Fibroblast of skin of right biceps (primary cell): Measurements from ENCODE around the gene TNS3.
A peak's percentile ranks its signal among the peaks of the same experiment; 100 is the strongest.
"Not testable (repeated sequence)": the region's sequence is repeated elsewhere in the genome, so short reads cannot be mapped to it uniquely, and the experiment has no call there.

ENCODE experiments used
- DNase-seq: peaks from one replicate; pipeline ENCODE4 v3.0.0-alpha.2; 2013

The TNS3 gene

DNA sequence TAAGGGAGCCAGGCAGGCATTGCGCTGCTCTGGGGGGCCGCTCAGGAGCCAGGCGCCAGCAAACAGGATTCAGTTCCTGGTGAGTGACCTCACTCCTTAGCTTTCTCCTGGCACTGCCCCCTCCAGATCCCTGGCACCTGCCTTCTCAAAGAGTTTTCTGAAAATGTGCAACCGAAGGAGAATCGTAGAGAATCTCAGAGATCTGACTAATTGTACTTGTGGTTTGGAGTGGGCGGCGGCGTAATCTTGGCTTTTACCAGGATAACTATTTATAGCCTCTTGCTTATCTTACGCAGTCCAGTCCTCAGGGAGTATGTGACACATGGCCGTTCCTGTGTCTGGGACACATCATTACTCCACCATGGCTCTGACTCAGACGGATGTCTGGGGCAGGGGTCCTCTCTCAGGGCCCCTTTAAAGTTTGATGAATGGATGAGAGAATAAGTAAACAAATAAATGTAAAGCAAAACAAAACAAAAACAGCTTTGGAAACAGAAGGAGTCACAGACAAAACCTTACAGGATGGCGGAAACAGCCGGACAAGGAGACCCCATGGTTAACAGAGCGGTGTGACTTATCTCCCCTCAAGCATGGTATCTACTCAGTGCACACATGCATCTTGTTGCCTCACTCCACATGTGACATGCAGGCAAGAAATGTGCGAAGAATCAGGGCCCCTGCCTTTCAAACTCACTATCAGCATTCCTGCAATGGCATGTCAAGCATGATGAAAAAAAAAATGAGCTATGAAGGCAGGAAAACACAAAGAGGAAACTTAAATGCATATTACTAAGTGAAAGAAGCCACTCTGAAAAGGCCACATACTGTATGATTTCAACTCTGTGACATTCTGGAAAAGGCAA is 99.7 kb downstream of the TNS3 start:
- DNase-seq, result peak; percentile 97

DNA sequence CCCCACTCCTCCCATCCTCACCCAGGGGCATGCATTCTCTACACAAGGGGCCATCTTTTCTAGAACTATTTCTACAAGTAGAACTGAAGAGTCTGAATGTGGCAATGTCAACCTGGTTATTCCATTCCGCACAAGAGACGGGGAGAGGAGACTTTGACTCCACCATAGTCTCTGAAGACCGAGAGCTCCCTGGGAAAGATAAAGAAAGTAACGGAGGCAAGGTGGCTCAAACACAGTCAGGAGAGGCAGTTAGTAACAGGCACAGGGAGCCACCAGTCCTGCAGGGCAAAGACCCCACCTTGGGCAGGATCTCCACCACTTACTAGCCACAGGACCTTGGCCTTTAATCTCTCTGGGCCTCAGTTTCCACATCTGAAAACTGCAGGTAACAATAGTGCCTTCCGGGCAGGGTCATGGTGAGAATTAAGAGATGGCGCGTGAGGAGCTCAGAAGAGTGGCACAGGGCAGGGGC is 100.3 kb downstream of the TNS3 start:
- DNase-seq, result no peak

DNA sequence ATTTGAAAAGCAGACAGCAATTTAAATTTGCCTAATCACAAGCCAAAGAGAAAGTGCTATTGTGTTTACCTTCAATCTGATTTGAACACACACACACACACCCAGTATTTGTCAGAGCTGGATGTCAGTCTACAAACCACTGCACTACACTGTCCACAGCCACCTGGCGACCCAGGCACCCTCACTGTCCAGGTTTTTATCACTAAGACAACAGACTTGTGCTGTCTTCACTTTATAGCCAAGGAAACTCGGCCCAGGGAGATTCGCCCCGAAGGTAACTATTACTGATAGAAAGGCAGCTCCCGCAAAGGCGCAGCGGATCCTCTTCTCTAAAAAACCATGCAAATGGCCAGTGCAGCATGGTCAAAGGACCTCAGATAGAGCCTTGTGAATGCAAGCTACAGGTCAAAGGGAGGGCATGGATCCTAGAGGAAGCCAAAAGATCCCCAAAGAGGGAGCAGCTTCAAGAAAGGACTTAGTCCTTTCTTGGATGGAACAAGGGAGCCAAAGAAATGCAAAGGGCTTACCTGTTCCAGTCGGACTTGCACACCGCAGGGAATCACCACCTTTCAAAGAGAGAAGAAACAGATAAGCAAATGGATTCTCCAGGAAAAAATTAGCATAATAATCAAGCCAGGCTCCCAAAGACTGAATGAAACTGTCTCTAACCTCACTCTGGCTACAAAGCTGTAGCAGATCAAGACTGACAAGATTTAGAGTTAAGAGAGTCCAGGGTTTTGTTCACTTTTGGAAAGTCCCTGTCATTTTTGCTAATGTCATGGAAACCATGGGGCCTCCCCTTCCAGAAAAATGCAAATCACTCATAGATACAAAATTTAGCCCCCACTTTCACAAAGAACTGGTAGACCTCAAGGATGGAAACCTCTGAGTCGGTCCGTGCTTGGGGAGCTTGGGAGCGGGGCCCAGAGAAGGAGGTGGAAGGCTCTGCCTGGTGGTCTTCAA is 101.1 kb downstream of the TNS3 start:
- DNase-seq, result no peak

DNA sequence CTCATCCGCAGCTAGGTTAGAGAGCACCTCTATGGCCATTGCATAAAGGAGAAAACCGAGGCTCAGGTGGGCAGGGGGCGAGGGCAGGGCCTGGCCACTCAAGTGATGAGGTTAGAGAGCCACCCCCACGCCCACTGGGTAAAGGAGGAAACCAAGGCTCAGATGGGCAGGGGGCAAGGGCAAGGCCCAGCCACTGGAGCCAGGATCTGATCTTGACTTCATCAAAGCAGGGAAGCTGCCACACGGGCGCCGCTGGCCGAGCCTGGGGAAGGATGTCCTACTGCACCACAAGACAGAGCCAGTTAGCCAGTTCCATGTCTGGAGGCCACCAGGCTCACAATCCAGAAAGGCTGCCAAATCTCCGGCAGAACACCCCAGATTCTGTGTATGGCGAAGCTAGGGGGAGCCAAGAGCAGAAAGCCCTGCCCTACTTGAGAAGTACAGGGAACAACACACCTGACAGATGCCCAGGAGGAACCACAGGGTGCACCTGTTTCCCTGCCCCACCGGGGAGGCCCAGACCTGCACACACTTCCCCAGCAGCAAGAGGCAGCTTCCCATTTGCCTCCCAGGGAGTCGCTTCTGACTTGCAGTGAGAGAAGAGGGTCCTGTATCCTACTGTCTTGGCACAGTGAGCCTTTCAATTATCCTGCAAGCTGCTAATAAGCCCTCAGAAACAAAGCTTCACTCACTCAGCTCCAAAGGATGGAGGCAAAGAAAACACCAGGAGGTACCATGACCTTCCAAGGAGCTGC is 101.9 kb downstream of the TNS3 start:
- DNase-seq, result no peak

DNA sequence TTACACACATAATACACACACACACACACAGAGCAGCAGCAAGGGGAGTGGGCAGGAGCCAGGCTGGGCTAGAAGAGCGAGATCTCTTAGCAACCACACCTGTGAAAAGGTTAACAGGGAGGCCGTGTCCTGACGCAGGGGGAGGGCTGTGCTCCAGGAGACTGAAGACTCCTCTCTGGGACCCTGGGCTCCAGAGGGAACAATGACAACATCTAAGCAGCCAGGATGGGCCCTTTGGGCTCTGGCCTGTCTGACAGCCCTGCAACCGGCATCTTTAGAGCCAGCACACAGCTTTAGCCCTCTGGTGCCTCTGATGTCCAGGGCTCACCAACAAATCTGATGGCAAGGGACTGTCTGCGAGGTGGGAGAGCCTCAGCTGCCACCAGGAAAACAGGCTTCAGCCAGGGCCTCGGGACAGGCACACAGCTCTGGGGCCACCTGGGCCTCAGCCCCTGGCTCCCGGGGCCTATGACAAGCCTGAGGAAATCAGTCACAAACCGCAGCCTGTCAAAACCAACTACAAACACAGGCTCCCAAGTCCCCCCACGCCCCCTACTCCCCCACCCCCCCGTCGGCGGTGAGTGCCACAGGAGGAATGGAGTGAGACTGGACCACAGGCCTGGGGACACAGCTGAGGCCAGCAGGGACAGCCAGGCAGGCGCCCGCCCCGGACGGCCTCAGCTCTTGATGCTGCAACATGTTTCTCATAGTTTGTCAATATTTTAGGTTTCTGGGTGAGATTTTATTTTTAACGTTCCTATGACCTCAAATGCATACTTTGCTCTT is 102.8 kb downstream of the TNS3 start:
- no peak for DNase-seq

DNA sequence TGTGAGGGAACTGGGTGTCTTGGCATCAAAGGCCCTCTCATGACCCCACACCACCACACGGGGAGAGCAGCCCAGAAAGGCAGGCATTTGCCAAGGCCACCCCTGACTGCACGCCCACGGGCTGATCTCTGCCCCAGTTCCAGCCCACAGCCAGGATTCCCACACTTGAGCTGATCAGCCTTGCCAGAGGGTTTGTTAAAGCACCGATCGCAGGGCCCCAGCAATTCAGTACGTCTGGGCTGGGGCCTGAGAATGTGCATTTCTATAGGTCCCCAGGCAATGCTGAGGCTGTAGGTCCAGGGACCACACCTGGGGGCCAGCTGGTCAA is 103.9 kb downstream of the TNS3 start:
- DNase-seq, result no peak

DNA sequence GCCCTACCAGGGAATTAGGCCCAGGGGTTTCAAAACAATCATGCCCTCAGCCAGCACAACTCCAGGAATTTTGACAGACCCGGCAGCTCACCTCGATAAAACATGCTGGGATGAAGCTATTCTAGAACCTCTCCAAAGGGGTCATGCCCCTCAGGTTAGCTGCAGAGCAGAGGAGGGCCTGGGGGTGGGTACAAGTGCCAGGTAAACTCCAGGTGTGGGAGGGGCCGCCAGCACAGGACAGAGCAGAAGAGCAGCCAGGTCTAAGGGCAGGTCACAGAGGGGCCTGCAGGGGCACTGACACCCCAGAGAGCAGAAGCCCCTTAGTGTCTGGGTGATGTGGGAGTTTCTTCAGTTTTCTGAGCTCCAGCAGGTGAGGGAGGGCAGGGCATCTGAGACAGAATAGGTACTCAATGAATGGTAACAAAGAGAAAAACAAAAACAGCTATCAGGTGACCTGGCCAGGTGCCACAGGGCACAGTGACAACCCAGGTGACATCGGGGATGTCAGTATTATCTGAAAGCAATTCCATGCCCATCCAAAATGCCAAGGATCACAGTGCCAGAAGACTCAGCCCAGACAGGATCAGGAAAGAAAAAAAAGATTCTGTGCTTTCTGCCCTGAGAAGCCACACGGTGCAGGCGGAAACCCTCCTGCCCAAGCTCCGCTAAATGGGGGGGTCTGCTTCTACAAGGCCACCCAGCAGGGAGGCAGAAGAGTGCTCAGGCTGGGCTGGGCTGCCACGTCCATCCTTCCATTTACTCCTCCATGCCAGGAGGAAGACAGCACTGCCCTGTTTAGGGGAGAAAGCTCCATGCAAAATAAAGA is 104.5 kb downstream of the TNS3 start:
- DNase-seq, result no peak

DNA sequence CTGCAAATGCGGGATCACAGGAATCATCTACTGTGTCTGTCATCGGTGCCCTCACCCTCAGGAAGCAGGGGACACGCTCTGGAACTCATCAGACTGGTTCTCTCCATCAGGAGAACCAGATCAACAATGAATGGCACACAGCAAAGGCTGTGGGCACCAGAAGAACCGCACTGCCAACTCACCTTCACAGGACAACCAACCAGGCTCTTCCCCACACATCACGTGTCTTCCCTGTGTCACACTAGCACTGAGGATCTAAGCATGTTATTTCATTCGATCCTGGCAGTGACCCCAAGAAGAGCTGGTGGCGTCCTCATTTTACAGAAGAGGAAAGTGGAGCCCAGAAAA is 106.1 kb downstream of the TNS3 start:
- no peak for DNase-seq

DNA sequence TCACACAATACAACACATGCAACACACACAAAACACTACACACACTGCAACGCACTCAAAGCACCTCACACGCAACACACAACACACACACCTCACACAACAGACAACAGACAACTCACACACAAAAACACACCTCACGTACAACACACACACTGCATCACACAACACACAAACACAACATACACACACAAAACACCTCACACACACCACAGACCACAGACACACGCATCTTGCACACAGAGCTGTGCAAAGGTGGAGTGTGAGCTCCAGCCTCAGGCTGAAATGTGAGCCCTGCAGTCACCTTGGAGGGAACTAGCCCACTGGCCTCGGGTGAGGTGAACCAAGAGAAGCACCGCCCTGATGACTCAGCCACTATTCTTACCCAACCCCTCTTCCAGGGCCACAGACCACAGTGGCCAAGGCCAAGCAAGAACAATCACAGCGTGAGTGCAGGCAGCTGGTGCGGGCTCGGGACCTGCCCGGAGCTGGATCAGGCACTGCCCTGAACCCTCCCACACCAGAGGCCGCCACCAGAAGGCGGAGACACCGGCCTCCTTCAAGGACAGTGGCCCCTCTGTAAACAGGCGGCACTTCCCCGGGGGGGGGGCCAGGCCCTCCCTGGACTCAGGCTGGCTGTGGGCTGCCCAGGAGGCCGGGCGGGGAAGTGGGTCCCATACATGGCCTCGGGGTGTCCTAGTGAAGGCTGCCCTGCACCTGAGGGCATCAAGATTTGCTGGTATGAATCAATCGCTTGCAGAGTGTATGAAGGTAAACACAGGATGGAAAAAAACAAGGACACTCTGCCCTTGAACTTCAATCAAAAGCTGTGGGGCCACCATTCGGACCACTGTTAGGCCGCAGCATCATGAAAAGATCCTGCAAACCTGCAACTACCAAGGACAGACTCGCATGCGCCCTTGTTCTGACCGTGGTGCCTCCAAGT is 106.7 kb downstream of the TNS3 start:
- DNase-seq, result peak; percentile 82

DNA sequence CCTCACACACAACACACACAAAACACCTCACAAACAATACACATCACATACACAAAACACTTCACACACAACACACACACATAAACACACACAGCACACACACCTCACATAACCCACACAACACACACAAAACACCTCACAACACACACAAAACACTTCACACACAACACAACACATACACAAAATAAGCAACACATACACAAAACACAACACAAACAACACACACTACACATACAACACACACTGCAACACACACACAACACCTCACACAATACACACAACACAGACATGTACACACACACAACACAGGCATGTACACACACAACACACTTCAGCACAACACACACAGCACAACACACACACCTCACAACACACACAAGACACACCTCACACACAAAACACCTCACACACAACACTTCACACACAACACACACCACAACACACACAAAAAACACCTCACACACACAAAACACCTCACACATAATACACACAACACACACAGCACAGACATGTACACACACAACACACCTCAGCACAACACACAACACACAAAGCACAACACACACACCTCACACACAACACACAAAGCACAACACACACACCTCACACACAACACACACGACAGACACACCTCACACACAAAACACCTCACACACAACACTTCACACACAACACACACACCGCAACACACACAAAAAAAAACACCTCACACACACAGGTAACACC is 107.5 kb downstream of the TNS3 start:
- DNase-seq, result no peak

DNA sequence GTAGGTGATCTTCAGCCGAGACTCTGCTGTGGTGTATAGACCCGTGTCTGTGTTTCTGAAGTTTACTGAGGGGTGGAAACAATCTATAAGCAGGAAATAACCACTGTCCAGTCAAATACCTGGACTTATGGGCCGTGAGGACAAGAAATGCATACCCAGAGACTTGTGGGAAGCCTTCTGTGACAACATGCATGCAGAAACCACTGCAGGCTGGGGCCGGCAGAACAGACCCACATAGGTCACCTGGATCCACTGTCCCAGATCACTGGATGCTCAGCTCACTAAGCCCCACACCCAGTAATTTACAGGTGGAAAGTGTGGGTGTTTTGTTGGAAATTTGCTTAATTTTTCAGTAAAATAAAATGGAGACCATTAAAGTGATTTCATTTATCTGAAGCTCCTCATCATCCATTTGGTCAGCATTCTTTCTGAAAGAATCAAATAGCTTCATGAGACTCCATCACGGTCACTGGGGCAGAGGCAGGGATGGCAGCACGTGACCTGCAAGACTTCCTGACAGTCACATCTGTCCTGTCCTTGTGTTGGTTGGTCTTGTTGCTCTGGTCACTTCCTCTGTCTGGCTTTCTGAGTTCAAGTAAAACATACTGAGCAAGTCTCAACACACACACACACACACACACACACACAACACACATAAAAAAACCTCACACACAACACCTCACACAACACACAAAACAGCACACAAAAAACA is 108.3 kb downstream of the TNS3 start:
- DNase-seq, result no peak

DNA sequence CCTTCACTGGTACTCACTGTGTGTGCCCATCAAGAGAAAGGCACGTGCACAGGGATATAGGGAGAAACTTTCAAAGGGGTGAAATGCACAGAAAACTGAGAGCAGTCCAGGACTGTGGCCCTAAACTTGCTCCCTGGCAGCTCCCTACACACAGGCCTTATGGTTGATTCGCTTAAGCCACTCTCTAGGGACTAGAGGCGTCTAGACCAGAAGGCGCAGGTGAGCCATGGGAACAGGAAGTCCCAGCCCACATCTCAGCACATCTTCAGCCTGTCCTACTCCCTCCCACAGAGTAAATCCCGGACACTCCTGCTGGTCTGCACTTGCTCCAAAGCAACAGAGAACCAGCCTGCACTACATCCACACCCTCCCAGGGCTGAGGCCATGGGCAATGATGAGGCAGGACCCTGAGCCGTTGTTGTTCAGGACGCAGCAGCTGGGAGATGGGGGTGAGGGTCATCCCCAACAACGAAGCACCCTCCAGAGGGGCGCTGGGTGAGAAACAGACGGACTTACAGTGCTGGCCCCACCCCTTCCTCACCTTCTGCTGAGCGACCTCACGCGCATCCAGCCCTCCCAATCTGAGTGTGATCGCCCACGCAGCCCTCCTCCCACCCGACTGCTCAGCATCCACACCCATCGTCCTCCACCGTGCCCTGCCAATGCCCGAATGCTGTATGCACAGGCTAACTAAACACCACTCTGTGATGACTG is 109.3 kb downstream of the TNS3 start:
- no peak for DNase-seq

DNA sequence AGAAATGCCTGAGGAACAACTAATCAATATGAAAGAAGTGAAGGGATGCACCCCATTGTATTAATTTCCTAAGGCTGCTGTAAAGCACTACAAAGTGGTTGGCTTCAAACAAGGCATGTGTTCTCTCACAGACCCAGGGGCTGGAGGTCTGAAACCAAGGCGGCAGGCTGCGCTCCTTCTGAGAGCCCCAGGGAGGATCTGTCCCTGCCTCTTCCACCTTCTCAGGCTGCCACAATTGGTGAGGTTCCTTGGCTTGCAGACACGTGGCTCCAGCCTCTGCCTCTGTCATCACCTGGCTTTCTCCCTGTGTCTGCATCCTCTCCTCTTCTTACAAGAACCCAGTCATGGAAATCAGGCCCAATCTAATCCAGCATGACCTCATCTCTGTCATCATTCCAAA is 110.1 kb downstream of the TNS3 start:
- no peak for DNase-seq

DNA sequence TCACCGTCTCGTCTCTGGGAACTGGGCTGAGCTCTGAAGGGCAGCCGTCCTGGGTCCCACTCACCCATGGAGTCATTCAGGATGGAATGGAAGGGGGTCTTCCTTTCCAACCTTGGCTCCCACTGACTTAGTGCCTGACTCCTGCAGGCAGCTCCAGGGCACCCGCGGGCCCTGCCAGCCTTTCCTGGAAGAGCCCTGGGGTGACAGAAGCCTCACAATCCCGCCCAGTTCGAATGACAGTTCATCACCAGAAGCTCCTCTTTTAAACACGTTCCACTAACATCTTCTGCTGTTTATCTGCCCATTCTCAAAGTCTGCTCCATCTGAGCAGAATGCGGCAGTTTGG is 110.6 kb downstream of the TNS3 start:
- DNase-seq, result no peak

DNA sequence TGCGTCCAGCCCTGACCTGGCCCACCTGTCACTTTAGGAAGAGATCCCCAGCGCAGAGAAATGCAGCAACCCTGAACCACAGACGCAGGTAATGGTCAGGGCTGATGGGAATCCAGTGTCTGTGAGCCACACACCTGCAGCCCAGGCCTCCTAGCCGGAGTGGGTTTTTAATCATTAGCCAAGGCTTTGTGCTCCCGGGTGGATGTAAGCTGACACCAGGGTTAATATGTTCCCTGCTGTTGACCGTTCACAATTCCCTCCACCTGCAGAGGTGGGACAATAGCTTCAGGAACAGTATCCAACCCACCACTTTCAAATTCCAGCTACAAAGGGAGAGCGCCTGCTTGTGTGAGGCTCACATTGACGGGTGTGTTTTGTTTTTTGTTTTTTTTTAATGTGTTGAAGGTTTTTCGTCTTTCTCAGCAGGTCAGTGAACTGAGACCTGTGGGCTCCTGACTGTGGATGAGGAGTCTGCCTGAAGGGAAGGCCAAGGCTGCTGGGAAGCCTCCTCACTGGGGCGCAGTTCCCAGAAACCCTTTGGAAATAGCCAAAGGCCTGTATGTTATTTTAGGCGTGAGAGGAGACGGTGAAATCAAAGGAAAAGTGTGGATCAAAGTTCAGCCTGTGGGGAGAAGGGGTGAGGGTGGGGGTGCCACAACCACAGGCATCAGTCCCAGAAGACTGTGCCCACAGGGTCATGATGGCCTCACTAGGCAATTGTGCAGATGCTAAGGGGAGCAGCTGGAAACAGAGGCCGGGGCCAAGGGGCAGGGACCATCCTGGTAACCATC is 111.1 kb downstream of the TNS3 start:
- DNase-seq, result no peak

DNA sequence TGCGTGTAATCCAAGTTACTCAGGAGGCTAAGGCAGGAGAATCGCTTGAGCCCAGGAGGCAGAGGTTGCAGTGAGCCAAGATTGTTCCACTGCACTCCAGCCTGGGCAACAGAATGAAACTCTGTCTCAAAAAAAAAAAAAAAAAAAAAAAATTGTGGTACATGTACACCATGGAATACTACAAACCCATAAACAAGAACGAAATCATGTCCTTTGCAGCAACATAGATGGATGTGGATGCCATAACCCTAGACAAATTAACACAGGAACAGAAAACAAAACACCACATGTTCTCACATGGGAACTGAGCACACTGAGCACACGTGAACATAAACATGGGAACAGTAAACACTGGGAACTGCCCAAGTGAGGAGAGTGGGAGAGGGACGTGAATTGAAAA is 112.1 kb downstream of the TNS3 start:
- not testable (repeated sequence) for DNase-seq

DNA sequence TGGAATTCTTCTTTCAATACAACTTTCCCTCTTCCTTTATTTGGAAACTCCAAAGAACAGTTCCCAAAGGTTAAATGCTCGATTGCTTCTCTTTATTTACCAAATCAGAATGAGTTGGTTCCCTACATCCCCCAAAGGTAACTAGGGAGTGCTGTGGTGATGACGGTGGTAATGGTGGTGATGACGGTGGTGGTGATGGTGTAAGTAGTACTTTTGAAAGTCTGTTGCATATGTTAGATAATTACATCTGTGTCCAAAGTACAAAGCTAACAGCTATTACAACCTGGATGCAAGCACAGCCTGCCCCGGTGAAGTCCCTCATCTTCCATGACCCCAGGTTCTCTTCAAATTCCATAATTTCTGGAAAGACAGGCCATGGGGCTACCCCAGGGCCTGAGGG is 115.1 kb downstream of the TNS3 start:
- no peak for DNase-seq

DNA sequence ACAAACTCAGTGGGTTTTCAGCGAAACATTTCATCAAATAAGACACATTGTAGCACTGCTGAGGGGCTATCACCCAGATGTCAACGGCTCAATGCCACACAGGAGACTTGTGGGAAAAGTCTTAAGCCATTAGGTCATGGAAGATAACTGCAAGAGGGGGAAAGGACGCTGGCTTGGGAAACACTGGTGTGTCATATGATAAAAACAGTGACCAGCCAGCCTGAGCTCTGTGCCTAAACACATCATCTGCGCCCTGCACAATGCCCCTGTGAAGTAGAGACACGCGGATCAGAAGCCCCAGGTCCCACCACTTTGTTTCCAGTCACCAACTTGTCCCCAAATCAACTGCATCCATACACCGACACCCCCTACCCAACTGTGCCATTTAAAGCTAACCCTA is 116.7 kb downstream of the TNS3 start:
- DNase-seq, result no peak
